ENCODE data around the gene TSPAN32.

The TSPAN32 gene

GRCh38 chr11:2296913-2297622 lies 4.7 kb upstream of the TSPAN32 start:
- ATAC-seq (ENCODE audit: insufficient read depth, low read depth): no peak
- Histone ChIP-seq H2AFZ (ENCODE audit: low read depth, low read length) (no peak overlapping the region), H3K4me2 (ENCODE audit: insufficient read depth, low read length) (no peak overlapping the region), H3K79me2 (ENCODE audit: insufficient read depth, low read length) (no peaks in the 10 kb centered on the region), H3K27ac (ENCODE audit: low read length) (no peak overlapping the region), H3K9me3 (ENCODE audit: insufficient read depth, low read length, severe bottlenecking) (no peaks in the 10 kb centered on the region), H3K36me3 (ENCODE audit: insufficient read depth, low read length) (no peaks in the 10 kb centered on the region), H3K4me1 (ENCODE audit: insufficient read depth, low read length) (no peaks in the 10 kb centered on the region), H4K20me1 (ENCODE audit: insufficient read depth, low read length) (no peaks in the 10 kb centered on the region), H3K4me3 (ENCODE audit: low read depth in 1 of 2, low read length in 2 of 2) (no peak overlapping the region), H3K27me3 (ENCODE audit: insufficient read depth, low read length, poor library complexity) (no peaks in the 10 kb centered on the region), H3K9ac (ENCODE audit: low read depth, low read length) (no peak overlapping the region)
- no peak for DNase-seq
- TF ChIP-seq EZH2 (IDR thresholded peaks at IDR 0.05; ENCODE audit: borderline replicate concordance, low read depth, low read length, severe bottlenecking) (no peak), CTCF (IDR thresholded peaks at IDR 0.05; ENCODE audit: borderline replicate concordance, extremely low read depth, low read length, poor library complexity, severe bottlenecking) (no peak)

- Histone ChIP-seq H3K4me3 (ENCODE audit: low read depth in 1 of 2, low read length in 2 of 2) (no peak overlapping the region), H3K4me2 (ENCODE audit: insufficient read depth, low read length) (no peak overlapping the region), H3K4me1 (ENCODE audit: insufficient read depth, low read length) (no peaks in the 10 kb centered on the region), H2AFZ (ENCODE audit: low read depth, low read length) (no peak overlapping the region), H3K9me3 (ENCODE audit: insufficient read depth, low read length, severe bottlenecking) (no peaks in the 10 kb centered on the region), H3K9ac (ENCODE audit: low read depth, low read length) (no peak overlapping the region), H3K36me3 (ENCODE audit: insufficient read depth, low read length) (no peaks in the 10 kb centered on the region), H3K27ac (ENCODE audit: low read length) (no peak overlapping the region), H3K27me3 (ENCODE audit: insufficient read depth, low read length, poor library complexity) (no peaks in the 10 kb centered on the region), H4K20me1 (ENCODE audit: insufficient read depth, low read length) (no peaks in the 10 kb centered on the region), H3K79me2 (ENCODE audit: insufficient read depth, low read length) (no peaks in the 10 kb centered on the region)
- TF ChIP-seq CTCF (IDR thresholded peaks at IDR 0.05; ENCODE audit: borderline replicate concordance, extremely low read depth, low read length, poor library complexity, severe bottlenecking) (no peak), EZH2 (IDR thresholded peaks at IDR 0.05; ENCODE audit: borderline replicate concordance, low read depth, low read length, severe bottlenecking) (no peak)
- DNase-seq (no peak), ATAC-seq (ENCODE audit: insufficient read depth, low read depth) (no peak)
Measured at GRCh38 chr11:2297623-2298030, 4.2 kb upstream of the TSPAN32 start.

GRCh38 chr11:2298131-2298794 lies 3.5 kb upstream of the TSPAN32 start:
- no peaks in the 10 kb centered on the region for H3K9me3 ChIP-seq (ENCODE audit: insufficient read depth, low read length, severe bottlenecking)
- ATAC-seq (ENCODE audit: insufficient read depth, low read depth): no peak
- no peaks in the 10 kb centered on the region for H3K27me3 ChIP-seq (ENCODE audit: insufficient read depth, low read length, poor library complexity)
- DNase-seq: no peak
- no peak overlapping the region for H2AFZ ChIP-seq (ENCODE audit: low read depth, low read length)
- no peak overlapping the region for H3K4me3 ChIP-seq (ENCODE audit: low read depth in 1 of 2, low read length in 2 of 2)
- no peak overlapping the region for H3K9ac ChIP-seq (ENCODE audit: low read depth, low read length)
- no peaks in the 10 kb centered on the region for H4K20me1 ChIP-seq (ENCODE audit: insufficient read depth, low read length)
- H3K4me2 ChIP-seq (ENCODE audit: insufficient read depth, low read length): no peak overlapping the region
- H3K4me1 ChIP-seq (ENCODE audit: insufficient read depth, low read length): no peaks in the 10 kb centered on the region
- H3K36me3 ChIP-seq (ENCODE audit: insufficient read depth, low read length): no peaks in the 10 kb centered on the region
- TF ChIP-seq EZH2 (IDR thresholded peaks at IDR 0.05; ENCODE audit: borderline replicate concordance, low read depth, low read length, severe bottlenecking): no peak
- TF ChIP-seq CTCF (IDR thresholded peaks at IDR 0.05; ENCODE audit: borderline replicate concordance, extremely low read depth, low read length, poor library complexity, severe bottlenecking): no peak
- no peaks in the 10 kb centered on the region for H3K79me2 ChIP-seq (ENCODE audit: insufficient read depth, low read length)
- no peak overlapping the region for H3K27ac ChIP-seq (ENCODE audit: low read length)
